Activated CD8-positive, alpha-beta memory T cell treated with anti-CD3 and anti-CD28 coated beads for 4 hours (primary cell): Measurements from ENCODE around the gene TSGA10IP.

Experiments used
- DNase-seq, 2 donors: peaks; one replicate each; pipeline ENCODE4 v3.0.0-alpha.2; 2020; ENCODE audit warnings: low read depth in 2 of 2

The TSGA10IP gene

GRCh38 chr11:66006134-66006890 is 61.0 kb downstream of the TSGA10IP start:
- DNase-seq: no peak

DNA sequence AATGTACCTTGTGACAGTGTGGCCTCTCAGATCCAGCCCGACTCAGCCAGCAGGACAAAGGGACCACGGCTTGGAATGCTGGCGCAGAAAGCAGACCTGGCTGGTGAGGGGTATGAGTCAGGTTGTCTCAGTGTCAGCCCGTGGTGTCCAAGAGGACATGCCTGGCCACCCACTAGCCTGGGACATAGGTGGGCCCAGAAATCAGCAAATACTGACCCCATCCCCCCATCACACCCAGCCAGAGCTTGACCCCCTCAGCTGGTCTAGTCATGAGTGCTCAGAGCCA is 61.6 kb downstream of the TSGA10IP start:
- no peak for DNase-seq

GRCh38 chr11:66007201-66007634 is 61.9 kb downstream of the TSGA10IP start:
- DNase-seq: no peak

- no peak for DNase-seq
Measured at GRCh38 chr11:66008095-66008467, 62.8 kb downstream of the TSGA10IP start.

DNA sequence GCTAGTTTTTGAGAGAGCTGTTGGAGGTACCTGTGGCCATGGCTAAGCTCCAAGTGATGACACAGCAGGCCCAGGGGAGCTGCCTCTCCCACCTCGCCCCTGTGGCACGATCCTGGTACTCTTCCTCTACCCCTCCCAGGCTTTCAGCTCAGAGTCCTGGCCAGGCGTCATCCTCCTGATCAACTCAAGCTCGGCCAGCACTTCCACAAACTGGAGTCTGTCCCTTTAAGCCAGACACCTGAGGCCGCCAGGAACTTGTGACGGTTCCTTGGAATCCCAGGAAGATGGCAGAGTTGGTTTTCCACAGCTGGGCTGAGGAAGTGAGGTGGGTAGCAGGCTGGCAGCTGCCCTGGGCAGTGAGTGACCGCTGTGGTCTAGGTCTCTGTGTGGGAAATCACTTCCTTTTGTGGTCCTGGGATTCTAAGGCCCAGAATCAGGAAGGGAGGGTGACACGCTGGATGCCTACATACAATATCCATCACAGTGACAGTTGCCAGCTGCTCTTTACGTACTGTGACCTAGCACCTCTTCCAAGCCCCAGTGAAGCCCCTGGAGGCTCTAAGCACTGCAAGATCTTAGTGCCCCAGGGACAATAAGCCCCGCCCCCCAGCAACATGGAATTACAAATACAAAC is 63.3 kb downstream of the TSGA10IP start:
- DNase-seq: no peak
